DLD1 (cell line): Measurements from ENCODE around the gene IFNE.

Experiments
- in situ Hi-C: cut with HindIII; loops from 2 replicates; pipeline ENCODE4 v1.10.0; 2017; ENCODE audit warnings: low sequenced_read_pairs

The IFNE gene

GRCh38 chr9:21482213-21482612, at the start of gene IFNE:
Gene IFNE (minus strand): TSS chr9:21482313. CDS start chr9:21481694, 619 bp downstream.
- in situ Hi-C loops = no loop called here

DNA sequence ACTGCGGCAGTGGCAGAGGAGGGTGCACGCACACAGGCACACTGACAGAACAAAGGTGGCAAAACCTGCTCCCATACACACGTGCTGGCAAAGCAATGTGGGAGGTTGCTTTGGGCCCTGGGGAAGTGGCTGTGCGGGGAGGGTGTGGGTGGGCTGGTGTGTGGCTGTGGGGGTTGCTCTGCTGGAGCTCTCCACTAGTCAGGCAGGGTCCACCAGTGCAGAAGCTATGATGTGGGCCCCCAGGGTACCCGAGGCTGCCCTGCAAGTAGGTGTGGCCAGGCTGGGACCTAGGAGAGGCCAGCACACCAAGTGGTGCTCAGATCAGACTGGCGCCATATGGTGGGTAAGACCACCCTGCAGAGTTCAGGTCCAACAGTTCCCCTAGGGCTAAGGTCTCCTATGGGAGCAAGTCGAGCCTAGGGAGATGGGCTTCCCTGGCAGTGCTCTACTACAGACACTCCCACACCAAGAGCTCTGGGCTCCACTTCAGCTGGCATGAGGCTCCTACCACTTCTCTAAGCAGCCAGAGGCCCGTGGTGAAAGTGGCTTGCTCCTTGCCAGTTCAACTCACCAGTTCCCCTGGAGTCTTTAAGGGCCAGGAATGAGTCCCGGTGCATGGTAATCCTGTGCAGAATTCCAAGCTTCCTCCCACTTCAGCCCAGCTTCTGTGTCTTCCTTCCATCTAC, 46.2 kb upstream of the IFNE start:
- in situ Hi-C loops = no loop called here

DNA sequence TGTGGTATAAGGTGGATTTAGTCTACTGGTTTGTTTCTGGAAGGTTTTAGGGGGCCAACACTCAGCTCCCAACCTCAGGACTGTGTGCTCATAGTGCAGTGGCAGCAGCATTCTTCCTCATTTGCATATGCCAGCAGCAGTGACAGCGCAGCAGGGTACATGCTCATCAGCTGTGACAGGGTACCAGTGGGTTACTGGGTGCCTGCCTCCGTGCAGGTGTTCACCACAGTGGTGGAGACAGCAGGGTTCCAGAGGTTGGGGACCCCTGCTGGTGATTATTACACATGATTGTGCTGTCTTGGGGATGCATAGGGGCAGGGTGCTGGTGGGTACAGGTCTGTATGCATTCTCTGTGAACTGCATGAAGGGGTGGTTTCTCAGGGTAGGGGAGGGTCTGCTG, 45.5 kb upstream of the IFNE start:
- in situ Hi-C loops = no loop called here

GRCh38 chr9:21525174-21525573, 43.1 kb upstream of the IFNE start:
- in situ Hi-C loops = no loop called here

DNA sequence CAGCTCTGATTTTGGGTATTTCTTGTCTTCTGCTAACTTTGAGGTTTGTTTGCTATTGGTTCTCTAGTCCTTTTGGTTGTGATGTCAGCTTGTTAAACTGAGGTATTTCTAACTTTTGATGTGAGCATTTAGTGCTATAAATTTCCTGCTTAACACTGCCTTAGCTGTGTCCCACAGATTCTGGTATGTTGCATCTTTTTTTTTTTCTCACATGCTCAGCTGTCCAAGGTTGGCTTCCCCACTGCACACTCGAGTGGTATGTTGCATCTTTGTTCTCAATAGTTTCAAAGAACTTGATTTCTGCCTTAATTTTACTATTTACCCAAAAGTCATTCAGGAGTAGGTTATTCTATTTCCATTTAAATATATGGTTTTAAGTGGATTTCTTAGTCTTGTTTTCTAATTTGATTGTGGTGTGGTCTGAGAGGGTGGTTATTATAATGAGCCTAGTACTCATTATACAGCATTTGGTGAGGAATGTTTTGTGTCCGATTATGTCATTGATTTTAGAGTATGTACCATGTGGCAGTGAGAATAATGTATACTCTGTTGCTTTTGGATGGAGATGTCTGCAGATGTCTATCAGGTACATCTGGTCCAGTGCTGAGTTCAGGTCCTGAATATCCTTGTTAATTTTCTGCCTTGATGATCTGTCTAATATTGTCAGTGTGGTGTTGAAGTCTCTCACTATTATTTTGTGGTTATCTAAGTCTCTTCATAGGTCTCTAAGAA, 42.2 kb upstream of the IFNE start:
- in situ Hi-C loops = no loop called here

GRCh38 chr9:21523021-21524014, 41.2 kb upstream of the IFNE start:
- in situ Hi-C loops = no loop called here

- in situ Hi-C loops = no loop called here
Measured at GRCh38 chr9:21522348-21522747, 40.2 kb upstream of the IFNE start.

DNA sequence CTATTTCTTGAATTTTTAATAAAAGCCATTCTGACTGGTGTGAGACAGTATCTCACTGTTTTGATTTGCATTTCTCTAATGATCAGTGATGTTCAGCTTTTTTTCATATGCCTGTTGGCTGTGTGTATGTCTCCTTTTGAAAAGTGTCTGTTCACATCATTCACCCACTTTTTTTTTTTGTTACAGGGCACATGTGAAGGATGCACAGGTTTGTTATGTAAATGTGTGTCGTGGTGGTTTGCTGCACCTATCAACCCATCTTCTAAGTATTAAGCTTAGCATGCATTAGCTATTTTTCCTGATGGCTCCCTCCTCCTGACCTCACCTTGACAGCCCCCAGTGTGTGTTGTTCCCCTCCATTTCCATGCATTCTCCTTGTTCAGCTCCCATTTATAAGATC, 39.3 kb upstream of the IFNE start:
- in situ Hi-C loops = no loop called here

DNA sequence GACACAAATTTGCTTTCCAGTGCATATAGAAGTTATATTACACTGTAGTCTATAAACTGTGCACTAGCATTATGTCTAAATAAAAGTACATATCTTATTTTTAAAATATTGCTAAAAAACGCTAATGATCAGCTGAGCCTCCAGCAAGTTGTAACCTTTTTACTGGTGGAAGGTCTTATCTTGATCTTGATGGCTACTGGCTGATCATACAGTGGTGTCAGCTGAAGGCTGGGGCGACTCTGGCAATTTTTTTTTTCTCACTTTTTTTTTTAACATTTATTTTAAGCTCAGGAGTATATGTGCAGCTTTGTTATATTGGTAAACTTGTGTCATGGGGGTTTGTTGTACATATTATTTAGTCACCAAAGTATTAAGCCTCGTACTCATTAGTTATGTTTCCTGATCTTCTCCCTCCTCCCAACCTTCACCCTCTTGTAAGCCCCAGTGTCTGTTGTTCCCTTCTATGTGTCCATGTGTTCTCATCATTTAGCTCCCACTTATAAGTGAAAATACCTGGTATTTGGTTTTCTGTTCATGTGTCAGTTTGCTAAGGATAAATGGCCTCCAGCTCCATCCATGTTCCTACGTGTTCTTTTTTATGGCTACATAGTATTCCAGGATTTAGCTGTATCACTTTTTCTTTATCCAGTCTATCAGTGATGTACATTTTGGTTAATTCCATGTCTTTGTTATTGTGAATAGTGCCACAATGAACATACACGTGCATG, 38.6 kb upstream of the IFNE start:
- in situ Hi-C loops = no loop called here

- in situ Hi-C loops = no loop called here
Measured at GRCh38 chr9:21519855-21520434, 37.8 kb upstream of the IFNE start.

- in situ Hi-C loops = no loop called here
Measured at GRCh38 chr9:21516796-21517195, 34.7 kb upstream of the IFNE start.

DNA sequence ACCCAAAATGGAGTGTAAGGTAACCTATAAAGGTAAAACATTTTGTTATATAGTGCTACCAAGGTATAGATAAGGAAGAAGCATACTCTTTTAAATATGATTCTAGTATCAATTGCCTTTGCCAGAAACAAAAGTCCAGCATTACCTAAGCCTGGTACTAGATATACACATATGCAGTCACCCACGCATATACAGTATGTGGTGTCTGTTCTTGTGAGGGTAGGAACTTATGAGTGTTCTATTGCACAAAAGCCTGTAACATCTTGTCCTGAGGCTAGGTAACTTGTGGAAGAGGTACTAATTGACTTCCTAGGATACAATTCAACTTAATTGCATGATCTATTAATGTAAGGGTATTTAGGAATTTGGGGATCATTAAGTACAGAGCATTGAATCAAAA, 31.3 kb upstream of the IFNE start:
- in situ Hi-C loops = no loop called here

DNA sequence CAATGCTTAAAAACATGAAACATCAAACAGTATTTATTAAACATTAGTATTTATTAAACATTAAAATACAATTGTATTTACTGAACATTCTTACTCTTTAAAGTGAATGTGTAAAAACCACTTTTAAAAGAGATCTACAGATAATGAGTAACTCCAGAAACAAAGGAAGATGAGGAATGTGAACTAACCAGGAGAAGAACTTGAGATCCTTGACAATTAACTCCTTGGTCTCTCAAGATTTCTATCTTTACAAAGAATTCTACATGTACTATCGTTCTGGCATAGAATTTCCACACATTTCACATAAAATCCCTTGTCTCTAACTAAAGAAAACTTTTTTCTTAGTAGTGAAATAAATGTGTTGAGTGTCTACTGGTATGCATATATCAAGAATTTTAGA, 28.7 kb upstream of the IFNE start:
- in situ Hi-C loops = no loop called here

GRCh38 chr9:21507483-21507790, 25.3 kb upstream of the IFNE start:
- in situ Hi-C loops = no loop called here

- in situ Hi-C loops = no loop called here
Measured at GRCh38 chr9:21506626-21507482, 24.7 kb upstream of the IFNE start.

- in situ Hi-C loops = no loop called here
Measured at GRCh38 chr9:21505425-21506179, 23.5 kb upstream of the IFNE start.

DNA sequence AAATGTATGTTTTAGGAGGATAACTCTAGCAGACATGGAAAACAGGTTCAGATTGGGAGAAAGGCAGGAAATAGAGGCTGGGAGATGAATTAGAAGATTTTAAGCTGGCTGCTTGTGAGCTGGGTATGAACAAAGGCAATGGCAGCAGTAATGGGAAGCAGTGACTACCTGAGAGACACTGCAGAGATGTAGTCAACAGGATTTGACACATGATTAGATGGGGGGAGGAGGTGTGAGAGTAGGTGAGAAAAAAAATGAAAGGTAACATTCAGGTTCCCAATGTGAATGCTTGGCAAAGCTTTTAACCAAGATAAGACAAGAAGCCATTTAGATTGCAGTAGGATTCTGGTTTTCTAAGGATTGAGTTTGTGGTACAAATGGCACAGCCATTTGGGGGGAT, 22.8 kb upstream of the IFNE start:
- in situ Hi-C loops = no loop called here

GRCh38 chr9:21504113-21504512, 22.0 kb upstream of the IFNE start:
- in situ Hi-C loops = no loop called here

DNA sequence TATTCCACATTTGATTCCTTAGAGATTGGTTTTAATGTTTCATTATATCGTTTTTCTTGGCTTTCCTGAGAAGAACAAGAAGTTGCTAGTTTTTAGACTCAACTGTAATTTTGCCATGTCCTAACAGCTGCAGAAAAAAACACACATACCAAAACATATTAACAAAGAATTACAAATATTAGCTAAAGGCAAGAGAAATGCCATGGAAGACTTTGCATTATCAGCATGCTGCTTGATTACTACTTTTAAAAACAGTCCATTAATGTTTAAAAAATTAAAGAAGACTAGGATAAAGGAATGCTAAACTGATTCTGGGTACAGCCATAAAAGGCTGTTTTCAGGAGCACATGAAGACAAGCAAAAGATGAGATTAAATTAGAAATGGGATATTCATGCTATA, 20.5 kb upstream of the IFNE start:
- in situ Hi-C loops = no loop called here
